Activated CD4-positive, alpha-beta T cell treated with anti-CD3 and anti-CD28 coated beads for 24 hours (primary cell): Measurements from ENCODE around the gene RUVBL1.
"Not testable (repeated sequence)": the region's sequence is repeated elsewhere in the genome, so short reads cannot be mapped to it uniquely, and the experiment has no call there.

Experiments
- DNase-seq, 2 donors: peaks; one replicate each; pipeline ENCODE4 v3.0.0-alpha.2; 2020; ENCODE audit warnings: low read depth in 2 of 2

The RUVBL1 gene

DNA sequence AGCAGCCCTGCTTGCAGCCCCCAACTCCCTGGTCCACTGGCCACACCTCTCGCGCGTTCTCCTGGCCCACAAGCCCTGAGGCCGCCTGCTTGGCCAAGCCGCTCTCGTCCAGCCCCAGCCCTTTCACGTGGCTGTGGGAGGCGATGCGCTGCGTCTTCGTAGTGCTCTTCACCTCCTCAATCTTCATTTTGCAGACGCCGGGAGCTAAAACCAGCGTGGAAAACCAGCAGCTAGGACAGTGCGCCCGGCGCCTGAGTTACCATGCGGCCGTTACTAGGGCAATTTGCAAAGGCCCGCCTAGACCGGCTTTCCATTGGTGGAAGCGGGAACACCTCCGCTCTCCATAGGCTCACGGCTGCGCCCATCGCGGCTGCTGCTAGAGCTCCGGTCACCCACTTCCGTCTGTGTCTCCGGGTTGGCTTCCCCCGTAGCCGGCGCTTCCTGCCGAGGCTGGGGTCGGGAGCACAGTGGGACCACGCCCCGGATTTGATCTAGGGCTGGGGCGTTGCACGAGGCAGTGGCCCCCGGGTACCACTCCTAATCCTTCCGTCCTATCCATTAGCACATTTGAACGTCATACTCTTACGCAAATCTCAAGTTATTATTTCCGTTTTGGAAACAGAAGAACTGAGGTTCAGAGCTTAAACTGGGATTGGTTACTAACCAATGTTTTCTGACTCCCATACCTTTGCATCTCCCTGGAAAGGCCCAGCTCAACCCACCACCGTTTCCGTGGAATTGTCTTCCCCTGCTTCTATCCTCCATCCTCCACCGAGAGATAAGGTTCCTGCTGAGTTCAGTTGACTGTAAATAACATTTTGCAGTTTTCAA is at the start of gene RUVBL1:
TSS of gene RUVBL1 (minus strand) at position 275 of the 831 bp plus-strand sequence. CDS start at position 187, 88 bp downstream.
- DNase-seq: peak; percentile 91 to 93

DNA sequence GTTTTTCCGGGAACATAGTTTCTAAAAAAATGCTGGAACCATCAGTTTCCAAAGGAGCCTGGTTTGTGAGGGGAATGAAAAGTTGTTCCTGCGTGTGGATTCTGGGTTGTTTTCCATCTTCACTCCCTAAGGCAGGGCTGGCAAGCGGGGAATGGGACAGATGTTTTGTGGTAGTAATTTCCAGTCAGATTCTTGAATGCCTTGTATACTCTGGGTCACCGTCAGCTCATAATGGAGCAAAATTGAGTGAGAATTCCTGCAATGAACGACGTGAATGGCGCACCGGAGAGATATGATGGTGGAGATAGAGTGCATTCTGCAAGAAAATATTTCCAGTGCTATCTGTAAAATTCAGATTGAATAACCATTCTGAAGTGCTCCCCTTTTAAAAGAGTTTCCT is 49.6 kb upstream of the RUVBL1 start:
- no peak for DNase-seq

DNA sequence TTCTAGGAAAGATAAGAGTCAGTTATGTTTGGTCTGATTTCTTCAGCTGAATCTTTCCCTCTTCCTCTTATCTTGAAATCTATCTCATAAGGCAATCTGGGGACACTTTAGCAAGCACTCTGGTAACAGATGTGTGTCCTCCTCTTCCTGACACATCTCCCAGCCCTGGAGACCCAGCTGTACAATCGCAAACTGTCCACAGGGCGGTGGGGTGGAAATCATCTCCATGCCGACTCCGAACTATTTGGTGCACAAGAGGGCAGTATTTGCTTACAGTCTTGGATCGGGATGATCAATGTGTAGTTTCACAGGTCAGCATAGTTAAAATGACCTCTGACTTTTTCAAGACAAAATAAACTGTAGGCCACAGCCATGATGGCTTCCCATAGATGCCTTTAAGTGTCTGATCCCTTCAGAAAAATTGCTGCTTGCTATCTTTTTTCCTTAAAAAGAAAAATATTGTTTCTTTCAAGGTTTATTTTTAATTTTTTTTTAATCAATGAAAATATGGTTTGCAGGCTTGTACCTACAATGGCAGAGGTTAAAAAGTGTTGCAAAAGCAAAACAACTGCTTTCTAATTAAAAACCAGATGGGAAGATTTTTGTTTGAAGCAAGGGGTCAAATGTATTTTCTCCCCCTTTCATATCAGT is 47.4 kb upstream of the RUVBL1 start:
- no peak for DNase-seq

DNA sequence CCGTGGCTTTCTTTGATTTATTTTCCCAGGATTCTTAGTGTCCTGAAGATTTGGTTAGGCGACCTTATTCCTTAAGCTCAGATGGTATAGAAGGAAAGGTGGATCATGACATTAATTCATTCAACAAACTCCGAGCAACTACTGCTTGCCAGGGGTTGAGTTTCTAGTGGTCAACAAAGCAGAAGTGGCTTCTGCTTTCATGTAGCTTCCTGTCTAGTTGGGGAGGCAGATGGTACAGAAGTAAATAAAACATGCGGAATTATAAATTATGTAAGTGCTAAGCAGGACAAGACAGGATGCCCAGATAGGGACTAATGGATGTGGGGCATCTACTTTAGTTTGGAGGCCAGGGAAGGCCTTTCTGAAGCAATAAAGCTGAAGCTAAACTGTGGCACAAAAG is 45.2 kb upstream of the RUVBL1 start:
- DNase-seq: no peak

DNA sequence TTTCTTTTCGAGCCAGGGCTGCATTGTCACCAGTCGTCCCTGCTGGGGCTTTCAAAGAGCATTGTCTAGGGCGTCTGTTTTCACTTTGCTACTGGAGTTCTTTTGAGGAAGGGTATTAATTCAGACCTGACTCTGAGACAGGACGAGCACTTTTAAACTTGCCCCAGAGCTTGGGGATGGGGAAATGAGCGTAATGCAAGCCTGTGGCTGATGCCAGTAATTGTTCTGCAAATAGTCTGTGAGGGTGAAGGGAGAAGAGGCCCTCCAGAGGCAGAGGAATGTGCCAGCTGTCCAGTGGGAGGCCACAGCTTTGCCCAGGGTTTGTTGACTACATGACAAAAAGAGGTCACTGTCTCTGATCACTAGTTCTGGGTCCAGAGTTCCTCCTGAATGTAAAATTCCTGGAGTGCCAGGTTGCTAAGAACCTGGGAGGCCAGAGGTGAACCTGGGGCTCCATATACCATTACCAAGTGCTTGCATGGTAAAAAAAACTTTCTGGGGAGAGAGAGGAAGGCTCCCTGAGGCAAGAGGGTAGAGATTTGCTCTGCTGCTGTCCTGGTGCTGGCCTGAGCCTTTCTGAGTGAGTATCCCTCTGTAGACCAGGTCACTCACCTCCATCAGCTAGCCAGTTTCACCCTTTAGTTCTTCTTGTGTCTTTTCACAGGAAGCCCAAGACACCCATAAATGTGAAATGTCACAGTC is 44.5 kb upstream of the RUVBL1 start:
- no peak for DNase-seq

DNA sequence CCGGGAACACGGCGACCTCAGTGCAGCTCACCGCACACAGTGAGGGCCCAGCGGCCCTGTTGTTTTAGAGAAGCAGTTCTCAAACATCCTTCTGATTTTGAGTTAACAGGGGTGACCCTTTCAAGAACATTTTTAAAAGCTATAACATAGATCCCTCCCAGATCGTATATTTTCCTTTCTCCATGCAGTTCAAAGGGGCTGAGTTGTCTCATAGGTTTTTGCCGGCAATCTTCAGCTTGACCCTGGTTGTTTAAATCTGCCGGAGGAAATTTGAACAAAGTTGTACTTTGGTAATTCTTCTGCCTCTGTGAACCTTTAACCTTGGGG is 44.0 kb upstream of the RUVBL1 start:
- DNase-seq: no peak

DNA sequence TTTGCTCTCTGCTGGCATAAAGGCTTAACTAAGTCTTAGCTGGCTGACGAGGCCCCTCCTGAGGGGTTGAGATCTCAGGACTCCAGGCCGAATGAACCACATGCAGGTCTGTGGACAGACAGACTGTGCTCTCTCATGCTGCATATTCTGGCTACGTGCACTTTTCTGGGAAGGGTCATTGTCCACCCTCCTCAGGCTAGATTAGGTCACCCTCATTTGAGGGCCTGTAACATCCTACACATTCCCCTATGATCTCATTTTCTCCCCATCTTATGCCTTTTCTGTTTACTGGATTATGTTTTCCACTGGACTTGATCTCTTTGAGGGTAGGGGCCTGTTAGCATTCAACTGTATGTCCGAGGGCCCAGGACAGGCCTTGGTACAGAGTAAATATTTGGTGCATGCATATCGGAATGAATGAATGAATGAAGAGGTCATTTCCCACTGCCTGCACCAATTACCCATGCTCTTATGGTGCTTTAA is 43.4 kb upstream of the RUVBL1 start:
- DNase-seq: no peak

DNA sequence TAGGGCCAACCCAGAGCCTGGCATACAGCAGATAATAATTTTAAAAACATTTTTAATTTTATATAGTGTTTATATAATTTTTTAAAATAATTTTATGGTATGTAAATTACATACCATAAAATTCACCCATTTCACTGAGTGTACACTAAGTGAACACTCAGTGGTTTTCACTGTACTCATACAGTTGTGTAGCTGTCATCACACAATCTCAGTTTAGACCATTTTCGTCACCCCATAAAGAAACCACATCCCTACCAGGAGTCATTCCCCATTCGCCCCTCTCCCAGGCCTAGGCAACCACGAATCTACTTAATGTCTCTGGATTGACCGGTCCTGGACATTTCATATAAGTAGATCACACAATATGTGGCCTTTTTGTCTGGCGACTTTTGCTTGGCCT is 39.8 kb upstream of the RUVBL1 start:
- DNase-seq: no peak

DNA sequence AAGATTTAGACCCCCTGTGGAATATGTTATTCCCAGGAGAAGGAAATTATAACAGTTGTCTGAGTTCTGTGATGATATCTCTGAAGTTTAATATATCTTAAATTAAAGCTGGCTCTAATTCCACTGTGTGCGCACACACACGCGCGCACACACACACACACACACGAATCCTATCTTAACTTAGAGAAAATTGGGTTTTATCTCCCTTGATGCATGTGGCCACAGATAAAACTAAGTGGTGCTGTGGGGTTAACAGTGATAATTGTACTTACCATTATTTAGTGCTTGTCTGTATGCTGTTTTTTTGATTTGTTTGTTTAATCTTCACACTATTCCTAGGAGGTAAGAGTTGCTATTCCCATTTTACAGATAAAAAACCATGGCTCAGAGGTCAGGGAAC is 37.0 kb upstream of the RUVBL1 start:
- no peak for DNase-seq

DNA sequence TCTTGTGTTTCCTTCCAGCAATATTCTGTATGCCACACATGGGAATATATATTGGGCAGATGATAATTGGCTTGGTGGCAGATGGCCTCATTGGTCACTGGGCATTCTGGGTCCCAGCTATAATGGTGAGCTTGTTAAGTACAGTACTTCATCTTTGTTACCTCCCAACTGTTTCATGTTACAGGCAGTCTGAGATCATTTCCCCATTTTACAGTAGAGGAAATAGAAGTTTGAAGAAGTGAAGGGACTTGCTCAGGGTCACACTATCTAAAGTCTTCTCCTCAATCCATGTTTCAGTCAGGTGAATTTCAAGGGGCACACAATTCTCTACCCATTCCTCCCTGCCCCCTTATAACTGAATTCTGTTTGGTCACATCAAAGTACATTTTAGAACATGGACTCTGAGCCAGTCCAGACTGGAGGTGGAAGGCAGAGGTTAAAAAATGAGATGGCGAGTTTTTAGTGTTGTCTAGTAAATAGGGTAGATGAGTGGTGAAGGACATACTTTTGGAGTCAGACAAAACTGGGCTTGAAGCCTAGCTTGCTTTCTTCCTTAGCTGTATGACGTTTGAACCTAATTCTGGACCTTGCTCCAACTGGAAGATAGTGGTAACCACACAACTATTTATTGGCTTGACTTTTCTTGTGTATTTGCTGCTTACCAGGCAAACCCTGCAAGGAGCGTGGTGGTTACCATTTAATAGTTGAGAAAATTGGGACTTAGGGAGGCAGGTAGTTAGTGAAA is 32.2 kb upstream of the RUVBL1 start:
- DNase-seq: no peak

DNA sequence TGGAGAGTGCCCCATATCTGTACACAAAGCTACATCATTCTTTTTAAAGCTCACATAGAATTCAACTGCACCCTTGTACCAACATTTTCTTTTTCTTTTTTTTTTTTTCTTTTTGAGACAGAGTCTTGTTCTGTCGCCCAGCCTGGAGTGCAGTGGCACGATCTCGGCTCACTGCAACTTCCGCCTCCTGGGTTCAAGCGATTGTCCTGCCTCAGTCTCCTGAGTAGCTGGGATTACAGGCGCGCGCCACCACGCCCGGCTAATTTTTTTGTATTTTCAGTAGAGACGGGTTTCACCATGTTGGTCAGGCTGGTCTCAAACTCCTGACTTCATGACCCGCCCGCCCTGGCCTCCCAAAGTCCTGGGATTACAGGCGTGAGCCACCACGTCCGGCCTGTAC is 30.7 kb upstream of the RUVBL1 start:
- not testable (repeated sequence) for DNase-seq

DNA sequence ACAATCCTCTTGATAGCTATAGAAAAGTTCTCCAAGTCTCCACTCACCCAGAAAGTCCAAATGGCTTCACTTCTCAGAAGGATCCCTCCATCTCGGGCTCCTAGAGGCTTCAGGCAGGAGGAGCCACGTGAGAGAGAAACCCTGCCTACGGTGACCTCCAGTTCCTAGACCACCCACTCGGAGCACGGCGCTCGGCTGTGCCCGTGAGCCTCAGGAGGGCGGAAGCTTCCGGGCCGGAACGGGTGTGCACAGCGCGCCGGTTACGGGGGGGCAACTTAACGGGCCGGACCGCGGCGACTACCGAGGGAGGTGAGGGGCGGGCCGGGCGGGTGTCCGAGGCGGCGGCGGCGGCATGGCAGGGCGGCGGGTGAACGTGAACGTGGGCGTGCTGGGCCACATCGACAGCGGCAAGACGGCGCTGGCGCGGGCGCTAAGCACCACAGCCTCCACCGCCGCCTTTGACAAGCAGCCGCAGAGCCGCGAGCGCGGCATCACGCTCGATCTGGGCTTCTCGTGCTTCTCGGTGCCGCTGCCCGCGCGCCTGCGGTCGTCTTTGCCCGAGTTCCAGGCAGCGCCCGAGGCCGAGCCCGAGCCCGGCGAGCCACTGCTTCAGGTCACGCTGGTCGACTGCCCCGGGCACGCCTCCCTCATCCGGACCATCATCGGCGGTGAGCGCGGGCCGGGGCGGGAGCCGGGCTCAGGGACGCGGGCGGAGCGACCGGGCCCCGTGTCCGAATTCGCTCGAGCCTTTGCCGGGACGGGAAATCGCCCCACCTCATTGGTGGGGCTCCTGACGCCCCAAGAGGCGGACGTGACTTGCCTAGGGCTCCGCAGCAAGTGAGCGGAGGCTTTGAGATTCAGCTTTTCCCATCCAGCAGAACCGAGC is 29.8 kb upstream of the RUVBL1 start, which contains the start of gene EEFSEC:
TSS of gene EEFSEC (plus strand) at position 326 of the 886 bp plus-strand sequence. CDS start at position 353, 27 bp downstream.
- peak; percentile 78 to 84 for DNase-seq

DNA sequence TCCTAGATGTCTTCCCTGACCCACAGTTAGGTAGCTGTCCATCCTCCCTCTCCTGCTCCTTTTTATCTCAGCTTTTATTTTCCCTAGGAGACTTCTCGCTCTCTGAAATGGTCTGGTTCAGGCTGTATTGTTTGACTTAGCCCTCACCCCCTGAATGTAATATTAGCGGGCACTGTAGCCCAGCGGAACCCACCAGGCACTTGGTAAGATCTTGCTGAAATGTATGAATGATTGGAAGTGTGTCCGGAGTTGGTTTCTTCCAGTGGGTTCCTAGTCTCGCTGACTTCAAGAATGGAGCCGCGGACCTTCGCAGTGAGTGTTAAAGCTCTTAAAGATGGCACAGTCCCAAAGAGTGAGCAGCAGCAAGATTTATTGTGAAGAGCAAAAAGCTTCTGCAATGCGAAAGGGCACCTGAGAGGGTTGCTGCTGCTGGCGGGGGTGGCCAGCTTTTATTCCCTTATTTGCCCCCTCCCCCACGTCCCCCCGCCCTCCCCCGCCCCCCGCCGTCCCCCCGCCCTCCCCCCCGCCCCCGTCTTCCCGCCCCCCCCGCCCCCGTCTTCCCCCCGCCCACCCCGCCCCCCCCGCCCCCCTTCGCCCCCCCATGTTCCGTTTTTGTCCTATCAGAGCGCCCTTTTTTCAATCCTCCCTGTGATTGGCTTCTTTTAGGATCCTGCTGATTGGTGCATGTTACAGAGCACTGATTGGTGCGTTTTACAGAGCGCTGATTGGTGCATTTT is 29.0 kb upstream of the RUVBL1 start:
- no peak for DNase-seq

DNA sequence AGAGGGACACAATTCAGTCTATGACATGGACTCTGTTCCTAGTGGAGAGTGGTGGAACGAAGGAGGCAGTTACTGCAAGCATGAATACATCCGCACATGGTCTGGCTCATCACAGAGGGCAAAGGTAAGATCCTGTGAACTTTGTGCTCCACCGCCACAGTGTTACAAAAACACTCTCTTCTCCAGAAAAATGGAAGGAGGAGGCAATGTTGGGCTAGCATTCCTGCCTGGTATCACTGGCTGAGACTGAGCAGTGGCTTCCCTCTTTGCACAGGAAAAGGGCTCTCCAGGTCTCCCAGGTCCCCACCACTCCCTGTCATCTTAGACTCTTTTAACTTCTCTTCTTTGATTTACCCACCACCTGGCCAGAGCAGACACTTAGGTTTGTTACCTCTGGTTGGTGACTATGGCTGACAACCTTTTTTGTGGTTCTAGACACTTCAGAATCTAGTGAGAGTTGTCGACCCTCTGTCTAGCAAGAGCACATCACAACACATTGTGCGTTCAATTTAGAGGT is 28.2 kb upstream of the RUVBL1 start:
- DNase-seq: no peak

DNA sequence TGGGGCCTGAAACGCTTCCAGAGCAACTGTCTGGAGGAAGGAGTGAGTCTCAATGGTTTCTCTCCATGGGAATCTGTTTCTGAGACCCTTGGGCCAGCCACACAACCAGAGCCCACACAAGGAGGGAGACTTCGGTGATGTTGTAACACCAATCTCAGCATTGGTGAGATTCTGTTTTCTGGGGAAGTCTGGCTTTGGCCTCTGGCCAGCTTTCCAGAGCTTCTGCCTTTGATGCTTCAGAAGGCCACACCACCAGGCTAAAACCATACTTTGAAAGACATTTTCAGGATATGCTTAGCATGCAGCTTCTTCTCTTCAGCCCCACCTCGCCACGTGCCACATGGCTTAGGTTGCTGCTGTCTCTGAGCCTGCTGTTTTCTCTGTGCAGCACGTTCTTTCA is 26.0 kb upstream of the RUVBL1 start:
- DNase-seq: no peak

DNA sequence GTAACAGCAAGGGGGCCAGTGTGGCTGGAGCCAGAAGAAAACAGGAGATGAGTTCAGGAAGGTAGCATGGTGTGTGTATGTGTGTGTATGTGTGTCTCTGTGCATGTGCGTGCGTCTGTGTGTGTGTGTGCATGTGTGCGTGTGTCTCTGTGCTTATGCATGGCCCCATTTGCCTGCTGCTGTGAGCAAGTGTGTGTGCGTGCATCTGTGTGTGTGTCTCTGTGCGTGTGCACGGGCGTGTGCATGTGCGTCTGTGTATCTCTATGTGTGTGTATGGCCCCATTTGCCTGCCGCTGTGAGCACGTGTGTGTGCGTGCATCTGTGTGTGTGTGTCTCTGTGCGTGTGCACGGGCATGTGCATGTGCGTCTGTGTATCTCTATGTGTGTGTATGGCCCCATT is 22.6 kb upstream of the RUVBL1 start:
- DNase-seq: no peak

DNA sequence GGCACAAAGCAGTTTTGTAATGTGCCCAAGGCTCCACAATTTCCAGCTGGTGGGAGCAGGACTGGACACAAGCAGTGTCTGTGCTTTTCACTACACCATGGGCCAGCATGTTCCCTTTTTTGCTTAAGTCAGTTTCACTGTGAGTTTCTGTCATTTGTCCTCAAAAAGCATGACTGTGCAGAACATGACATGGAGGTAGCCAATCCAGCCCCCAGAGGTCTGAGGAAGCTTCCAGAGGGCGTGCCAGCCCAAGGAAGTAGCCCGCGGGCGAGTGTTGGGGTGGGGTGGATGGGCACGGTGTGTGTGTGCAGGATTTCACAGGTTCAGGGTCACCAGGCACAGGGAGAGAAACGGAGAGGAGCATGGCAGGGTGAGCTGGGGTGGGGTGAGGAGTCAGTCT is 21.7 kb upstream of the RUVBL1 start:
- DNase-seq: no peak

DNA sequence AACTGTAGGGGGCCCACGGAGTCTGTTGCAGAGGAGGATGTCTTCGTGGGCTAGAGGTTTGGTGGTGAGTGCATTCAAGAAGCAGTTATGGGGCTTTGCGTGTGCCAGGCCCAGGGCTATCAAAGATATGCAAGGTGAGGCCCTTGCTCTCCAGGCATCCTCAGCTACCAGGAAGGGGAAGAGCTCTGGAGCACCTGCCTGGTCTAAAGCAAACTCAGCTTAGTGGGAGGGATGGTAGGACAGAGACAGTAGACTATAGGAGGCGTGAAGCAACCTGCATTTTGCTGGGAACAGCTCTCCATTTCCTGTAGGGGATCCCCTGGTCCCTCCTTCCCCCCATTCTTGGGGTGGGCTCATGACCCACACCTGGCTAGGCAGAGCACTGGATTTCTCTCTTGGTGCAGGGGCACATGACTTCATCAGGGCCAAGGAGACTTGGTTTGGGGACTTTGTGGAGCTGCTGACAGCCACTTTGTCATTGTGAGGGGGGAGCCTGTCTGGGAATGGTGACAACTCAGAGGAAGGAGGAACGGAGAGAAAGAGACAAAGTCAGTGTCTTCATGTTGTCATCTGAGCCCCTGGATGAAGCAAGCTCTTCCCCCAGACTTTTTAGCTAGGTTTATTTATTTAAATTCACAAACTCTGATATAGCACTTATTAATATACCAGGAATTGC is 21.0 kb upstream of the RUVBL1 start:
- no peak for DNase-seq

DNA sequence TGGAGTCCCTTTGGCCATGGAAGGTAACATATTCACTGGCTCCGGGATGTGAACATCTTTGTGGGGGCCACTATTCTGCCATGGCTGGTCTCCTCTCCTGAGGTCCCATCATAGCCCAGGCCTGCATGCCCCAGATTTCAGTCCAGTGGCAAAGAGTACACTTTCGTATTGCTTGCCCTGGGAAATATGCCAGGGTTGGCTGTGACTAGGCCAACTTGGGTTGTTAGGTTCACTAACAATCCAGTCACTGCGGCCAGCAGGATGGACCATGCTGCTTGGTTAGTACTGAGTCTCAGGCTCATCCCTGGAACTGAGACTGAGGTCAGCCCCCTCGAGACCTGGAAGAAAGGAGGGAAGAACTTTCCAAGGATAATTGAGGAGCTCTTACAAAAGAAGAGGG is 19.9 kb upstream of the RUVBL1 start:
- DNase-seq: no peak
